Heart left ventricle (tissue), 13 donors: Measurements from ENCODE around the gene GALK2.

Experiments
- POLR2A ChIP-seq, 2 donors: fragments of 450-650 bp; IDR thresholded peaks; one replicate each; pipeline ENCODE4 v1.6.1; 2017; ENCODE audit warnings: antibody characterized with exemption in 2 of 2, mild to moderate bottlenecking in 2 of 2, moderate library complexity in 2 of 2
- TF ChIP-seq, protein P1 (sequence below), 12 donors: fragments of 200-600 bp; sonication (generic) in 4 of 12; IDR thresholded peaks; one replicate each; pipeline versions ENCODE4 v1.5.0 to v1.8.0; 2018 to 2022; ENCODE audit warnings: antibody characterized with exemption in 12 of 12, mild to moderate bottlenecking in 5 of 12
- donor health status: ischemic (EF 13 %, LVEDD 7.1; RV severe dilation, severe dysfunction).
- donor health status: DM: no; HTN: yes; CAD: no.
- donor health status: DM: no; HTN: no; CAD: no.
- donor health status: ischemic (EF 25% LVEDD 6.9; RV normal size, moderate dysfunction).
- donor health status: ischemic (EF 25% LVEDD 5.7; RV mildly dilated, moderate dysfunction).
- donor health status: ischemic (EF 35%, LVEDD 5.7; RV mildly dilated, moderate dysfunction).
- donor health status: nonischemic (EF 11% LVEDD 7.7; RV severe dilation, severe dysfunction).
- donor health status: DM: yes; HTN: yes; CAD: no.
- donor health status: PGD.
- donor health status: ischemic (EF 29% LVEDD 5.4; RV normal size, mild dysfunction).
- donor health status: nonischemic (EF 23%, LVEDD 6.1; RV moderate dilation, normal function).

DNA sequence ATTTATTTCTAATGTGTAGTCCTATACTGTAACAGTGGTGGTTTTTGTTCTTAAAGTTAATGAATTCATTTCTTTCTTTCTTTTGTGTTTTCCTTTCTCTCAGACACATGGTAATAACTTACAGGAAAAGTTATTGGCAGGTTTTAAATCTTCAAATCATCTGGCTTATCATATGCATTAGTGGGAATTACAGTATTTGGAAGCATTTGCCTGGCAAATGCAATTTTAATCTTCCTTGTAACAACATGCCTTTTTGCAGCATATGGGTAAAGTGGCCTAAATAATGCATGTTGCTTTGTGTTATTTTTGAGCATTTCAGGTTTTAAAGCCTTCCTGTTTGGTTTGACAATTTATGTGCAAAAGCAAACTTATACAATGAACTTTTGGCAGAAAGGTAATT lies 66.8 kb downstream of the GALK2 start:
- TF ChIP-seq, protein P1, sequence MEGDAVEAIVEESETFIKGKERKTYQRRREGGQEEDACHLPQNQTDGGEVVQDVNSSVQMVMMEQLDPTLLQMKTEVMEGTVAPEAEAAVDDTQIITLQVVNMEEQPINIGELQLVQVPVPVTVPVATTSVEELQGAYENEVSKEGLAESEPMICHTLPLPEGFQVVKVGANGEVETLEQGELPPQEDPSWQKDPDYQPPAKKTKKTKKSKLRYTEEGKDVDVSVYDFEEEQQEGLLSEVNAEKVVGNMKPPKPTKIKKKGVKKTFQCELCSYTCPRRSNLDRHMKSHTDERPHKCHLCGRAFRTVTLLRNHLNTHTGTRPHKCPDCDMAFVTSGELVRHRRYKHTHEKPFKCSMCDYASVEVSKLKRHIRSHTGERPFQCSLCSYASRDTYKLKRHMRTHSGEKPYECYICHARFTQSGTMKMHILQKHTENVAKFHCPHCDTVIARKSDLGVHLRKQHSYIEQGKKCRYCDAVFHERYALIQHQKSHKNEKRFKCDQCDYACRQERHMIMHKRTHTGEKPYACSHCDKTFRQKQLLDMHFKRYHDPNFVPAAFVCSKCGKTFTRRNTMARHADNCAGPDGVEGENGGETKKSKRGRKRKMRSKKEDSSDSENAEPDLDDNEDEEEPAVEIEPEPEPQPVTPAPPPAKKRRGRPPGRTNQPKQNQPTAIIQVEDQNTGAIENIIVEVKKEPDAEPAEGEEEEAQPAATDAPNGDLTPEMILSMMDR (IDR thresholded peaks at IDR 0.05): no peak
- TF ChIP-seq POLR2A (IDR thresholded peaks at IDR 0.05): no peak
